Fibroblast of skin of right biceps (primary cell): Measurements from ENCODE around the gene SNX27.
"Not testable (repeated sequence)": the region's sequence is repeated elsewhere in the genome, so short reads cannot be mapped to it uniquely, and the experiment has no call there.

ENCODE experiments used
- DNase-seq: peaks from one replicate; pipeline ENCODE4 v3.0.0-alpha.2; 2013

SNX27 gene

DNA sequence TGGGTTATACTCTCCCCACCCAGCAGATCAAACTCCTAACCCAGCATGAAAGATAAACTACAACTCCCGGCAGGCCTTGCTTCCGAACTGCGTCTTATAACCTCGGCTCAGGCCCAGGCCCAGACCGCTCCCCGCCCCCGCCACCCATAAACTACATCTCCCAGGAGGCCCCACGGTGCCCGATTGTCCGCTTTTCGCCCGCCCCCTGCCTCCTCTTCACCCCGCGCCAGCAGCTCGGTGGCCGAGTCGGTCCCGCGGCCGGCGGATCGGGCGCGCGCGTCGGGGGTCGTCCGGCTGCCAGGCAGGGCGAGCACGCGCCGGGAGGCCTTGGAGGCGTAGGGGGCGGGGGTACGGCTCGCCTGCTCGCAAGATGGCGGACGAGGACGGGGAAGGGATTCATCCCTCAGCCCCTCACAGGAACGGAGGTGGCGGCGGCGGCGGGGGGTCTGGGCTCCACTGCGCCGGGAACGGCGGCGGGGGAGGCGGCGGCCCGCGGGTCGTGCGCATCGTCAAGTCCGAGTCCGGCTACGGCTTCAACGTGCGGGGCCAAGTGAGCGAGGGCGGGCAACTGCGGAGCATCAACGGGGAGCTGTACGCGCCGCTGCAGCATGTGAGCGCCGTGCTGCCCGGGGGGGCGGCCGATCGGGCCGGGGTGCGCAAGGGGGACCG is at the start of gene SNX27:
SNX27 (plus strand) TSS at position 219 of the 669 bp plus-strand sequence; CDS start at position 371, 152 bp downstream.
- peak; percentile 92 for DNase-seq

GRCh38 chr1:151562661-151563060 is 49.2 kb upstream of the SNX27 start:
- DNase-seq = no peak

- no peak for DNase-seq
Measured at GRCh38 chr1:151563376-151563775, 48.5 kb upstream of the SNX27 start.

DNA sequence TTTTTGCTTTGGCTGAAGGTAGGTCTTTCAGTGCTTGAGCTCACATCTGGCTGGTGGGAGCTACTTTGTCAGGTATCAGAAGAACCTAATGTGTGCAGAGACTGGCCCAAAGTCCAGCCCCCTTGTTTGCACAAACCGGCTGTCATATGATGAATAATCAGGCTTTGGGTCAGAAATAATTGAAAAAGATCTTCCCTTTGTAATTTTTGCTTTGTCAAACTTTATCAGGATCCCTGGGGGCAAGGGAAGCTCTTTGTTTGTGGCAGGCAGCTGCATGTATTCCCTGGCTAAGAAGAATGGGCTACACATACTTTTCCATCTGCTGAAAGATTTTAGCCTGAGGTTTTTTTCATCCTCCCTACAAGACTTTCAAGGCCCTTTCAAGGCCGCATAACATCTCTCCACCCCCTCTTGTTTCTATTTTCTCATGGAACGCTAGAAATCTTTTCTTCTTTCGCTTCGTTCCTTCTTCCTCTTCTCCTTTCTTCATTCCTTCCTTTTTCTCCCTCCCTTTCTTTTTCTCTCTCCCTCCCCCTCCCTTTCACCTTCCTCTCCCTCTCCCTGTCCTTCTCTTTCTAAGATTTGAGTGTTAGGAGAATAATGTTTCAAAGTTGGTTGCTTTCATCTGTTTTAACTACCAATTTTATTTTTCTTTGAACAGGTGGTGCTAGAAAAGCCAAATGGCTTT is 46.2 kb upstream of the SNX27 start:
- DNase-seq = no peak

GRCh38 chr1:151568626-151569088 is 43.2 kb upstream of the SNX27 start:
- DNase-seq = no peak

DNA sequence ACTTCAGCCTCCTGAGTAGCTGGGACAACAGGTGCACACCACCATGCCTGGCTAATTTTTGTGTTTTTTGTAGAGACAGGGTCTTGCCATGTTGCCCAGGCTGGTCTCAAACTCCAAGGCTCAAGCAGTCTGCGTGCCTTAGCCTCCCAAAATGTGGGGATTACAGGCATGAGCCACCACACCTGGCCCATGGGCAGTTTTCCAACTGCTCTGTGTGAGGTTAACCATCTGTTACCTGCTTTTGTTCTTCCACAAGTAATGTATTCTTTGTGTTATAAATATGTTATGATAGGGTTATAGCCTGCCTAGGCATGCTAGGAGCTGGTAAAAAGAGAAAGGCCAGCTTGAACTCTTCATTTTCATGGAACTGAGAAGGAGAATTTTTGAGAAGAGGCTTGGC is 41.0 kb upstream of the SNX27 start:
- DNase-seq = no peak

- DNase-seq = peak; percentile 79
Measured at GRCh38 chr1:151574575-151575529, 37.0 kb upstream of the SNX27 start.

GRCh38 chr1:151577173-151577572 is 34.7 kb upstream of the SNX27 start:
- DNase-seq = no peak

DNA sequence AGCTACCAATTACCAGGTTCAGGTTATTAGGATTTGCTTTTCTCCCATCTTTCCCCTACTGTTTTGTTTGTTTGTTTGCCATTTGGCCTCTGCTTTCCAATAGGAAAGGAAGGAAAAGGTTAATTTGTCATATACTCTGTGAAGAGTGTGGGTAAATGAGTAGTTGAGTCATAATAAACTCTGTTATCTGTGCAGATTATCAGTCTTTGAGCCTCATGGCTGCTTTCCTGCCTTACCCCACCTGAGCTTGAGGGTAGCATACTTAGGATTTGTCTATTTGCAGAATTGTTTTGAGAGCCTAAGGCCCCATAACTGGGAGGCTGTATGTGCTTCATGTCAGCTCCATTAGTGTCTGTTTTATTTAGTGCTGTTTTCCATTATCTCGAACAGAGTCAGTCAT is 32.9 kb upstream of the SNX27 start:
- no peak for DNase-seq

- peak; percentile 49 for DNase-seq
Measured at GRCh38 chr1:151579436-151580225, 32.2 kb upstream of the SNX27 start.

DNA sequence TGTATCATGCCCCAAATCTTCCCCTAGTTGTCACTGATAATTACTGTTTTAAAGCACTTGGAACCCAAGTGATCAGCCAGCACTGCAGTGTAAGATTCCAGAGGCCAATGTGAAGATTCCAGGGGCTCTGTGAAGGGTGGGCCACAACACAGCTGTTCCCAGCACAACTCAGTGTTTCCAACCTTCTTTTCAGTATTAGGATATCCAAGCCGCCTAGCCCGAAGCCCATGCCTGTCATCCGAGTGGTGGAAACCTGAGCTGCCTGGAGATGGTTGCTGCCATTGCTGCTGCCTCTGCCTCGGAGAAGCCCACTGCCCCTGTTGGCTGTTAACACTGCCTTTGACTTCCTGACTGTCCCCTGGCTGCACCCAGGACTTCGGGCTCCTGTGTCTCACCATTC is 30.4 kb upstream of the SNX27 start:
- DNase-seq = no peak

GRCh38 chr1:151581921-151582320 is 29.9 kb upstream of the SNX27 start:
- no peak for DNase-seq

GRCh38 chr1:151583796-151584195 is 28.1 kb upstream of the SNX27 start:
- no peak for DNase-seq

DNA sequence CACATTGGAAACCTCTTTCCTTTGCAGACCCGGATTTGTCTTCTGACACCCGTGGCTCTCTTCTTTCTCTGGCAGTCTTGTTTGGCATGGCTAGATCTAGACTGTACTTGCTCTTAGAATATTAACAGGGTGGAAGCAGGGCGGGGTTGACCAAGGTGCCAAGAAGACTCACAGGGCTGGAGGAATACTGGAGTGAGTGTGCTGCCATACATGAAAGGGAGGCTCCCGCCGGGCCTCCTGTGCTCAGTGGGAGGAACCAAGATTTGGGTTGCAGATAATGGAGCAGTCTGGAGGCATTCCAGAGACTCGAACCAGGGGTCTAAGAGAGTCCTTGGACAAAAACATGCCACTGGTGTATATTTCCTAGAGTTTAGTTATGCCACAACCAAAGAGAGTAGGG is 27.6 kb upstream of the SNX27 start:
- DNase-seq = no peak

DNA sequence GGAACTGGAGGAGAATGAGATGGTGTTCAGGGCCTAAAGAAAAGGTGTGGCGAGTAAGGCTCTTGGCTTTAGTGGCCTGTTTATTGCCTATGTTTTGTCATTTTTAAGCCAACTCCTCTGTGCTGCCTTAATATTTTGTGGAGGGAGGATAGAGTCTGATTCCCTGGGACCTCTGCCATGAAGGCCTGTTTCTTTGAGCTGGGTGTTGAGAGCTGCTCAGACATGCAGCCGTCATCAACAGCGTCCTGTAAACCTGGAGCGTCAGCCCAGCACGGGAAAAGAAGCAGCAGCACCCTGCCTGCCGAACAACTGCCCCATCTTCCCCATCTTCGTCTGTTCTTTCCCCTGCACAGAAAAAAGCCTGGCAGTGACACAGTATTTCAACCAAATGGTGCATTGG is 27.1 kb upstream of the SNX27 start:
- no peak for DNase-seq

GRCh38 chr1:151585622-151586021 is 26.2 kb upstream of the SNX27 start:
- DNase-seq = peak; percentile 55

DNA sequence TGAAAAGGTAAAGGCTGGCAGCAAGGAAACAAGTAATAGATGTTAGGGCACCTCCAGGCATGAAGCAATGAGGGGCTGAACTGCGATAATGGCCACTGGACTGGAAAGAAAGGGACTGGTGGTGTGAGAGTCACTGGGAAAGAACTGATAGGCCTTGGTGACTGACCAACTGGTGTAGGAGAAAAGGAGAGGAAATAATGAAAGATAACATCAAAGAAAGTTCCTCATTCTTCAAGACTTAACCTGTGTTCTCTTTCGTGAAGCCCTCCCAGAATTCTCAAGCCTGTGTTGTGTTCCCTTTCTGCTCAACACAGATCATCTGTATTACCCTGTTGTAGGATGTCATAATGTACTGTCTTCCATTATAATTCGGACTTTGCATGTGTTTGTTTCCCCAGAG is 20.9 kb upstream of the SNX27 start:
- DNase-seq = no peak

GRCh38 chr1:151593730-151594129 is 18.1 kb upstream of the SNX27 start:
- DNase-seq = no peak

- DNase-seq = peak; percentile 45
Measured at GRCh38 chr1:151594143-151594625, 17.7 kb upstream of the SNX27 start.

DNA sequence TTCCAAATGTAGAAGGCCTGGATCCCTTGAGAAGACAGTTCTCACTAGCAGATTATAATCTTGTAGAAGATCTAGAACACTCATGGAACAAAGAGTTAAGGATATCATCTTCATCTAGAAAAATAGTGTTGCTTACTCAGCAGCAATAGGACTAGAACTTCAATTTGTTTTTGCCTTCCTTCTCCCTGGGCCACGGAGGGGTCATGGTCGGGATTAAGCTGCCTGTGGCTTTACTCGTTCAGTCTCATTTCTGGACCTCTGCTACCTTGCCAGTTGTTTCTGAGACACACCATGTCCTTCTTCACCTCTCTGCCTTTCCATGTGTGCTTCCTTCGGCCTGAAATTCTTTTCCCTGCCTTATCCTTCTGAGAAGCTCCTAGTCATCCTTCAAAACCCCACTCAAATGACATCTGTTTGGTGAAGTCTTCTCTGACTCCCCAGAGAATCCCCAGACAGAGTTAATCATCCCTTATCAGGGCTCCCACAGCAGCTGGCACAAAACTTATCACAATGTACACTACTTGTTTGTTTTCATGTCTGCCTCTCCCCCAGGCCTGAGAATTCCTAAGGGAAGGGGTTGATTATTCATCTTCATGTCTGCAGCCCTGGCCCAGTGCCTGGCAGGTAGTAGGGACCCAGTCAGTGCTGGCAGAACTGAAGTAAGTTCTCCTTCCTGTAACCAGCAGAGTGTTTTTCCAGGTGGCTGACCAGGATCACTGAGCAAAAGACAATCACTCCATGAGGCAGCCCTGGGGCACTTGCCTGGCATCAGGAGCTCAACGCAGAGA is 15.5 kb upstream of the SNX27 start:
- DNase-seq = no peak

- DNase-seq = not testable (repeated sequence)
Measured at GRCh38 chr1:151602550-151602949, 9.3 kb upstream of the SNX27 start.

GRCh38 chr1:151604291-151604690 is 7.6 kb upstream of the SNX27 start:
- no peak for DNase-seq
